Vagina (tissue), 2 donors: Measurements from ENCODE around the gene STK32A. TPM values are rescaled to one million over a fixed set of nuclear protein-coding genes. Genes with fewer than 3 reads are reported as not detected.

Source experiments
- DNase-seq, 2 donors: peaks; one replicate each; pipeline ENCODE4 v3.0.0-alpha.2; 2017; ENCODE audit errors: extremely low spot score in 2 of 2
- H3K27ac ChIP-seq: fragments of 200-600 bp; sonication (generic); one replicate; pipeline ENCODE4 v1.5.1; 2019
- H3K27me3 ChIP-seq: fragments of 200-600 bp; sonication (generic); one replicate; pipeline ENCODE4 v1.5.1; 2019
- H3K36me3 ChIP-seq, 2 donors: fragments of 200-600 bp; sonication (generic); one replicate each; pipeline ENCODE4 v1.5.1; 2017 to 2019
- H3K4me1 ChIP-seq: fragments of 200-600 bp; sonication (generic); one replicate; pipeline ENCODE4 v1.5.1; 2019
- H3K4me3 ChIP-seq, 2 donors: fragments of 200-600 bp; sonication (generic); 1 replicate in 1 of 2; 2 replicates in 1 of 2; pipeline ENCODE4 v1.5.1; 2016 to 2019
- H3K9me3 ChIP-seq: fragments of 200-600 bp; sonication (generic); one replicate; pipeline ENCODE4 v1.5.1; 2019
- POLR2A ChIP-seq, 2 donors: fragments of 450-650 bp; IDR thresholded peaks; one replicate each; pipeline ENCODE4 v1.6.1; 2017; ENCODE audit warnings: antibody characterized with exemption in 2 of 2, mild to moderate bottlenecking in 2 of 2, moderate library complexity in 2 of 2
- POLR2AphosphoS5 ChIP-seq, 2 donors: sonication (generic); formaldehyde crosslinking; IDR thresholded peaks; one replicate each; pipeline ENCODE4 v1.9.0; 2017; ENCODE audit warnings: antibody characterized with exemption in 2 of 2, mild to moderate bottlenecking in 2 of 2, low read depth in 1 of 2; ENCODE audit not compliant: insufficient read depth in 1 of 2
- intact Hi-C: fragments of 100-400 bp; cut with DNase I; formaldehyde crosslinking; loops from one replicate; pipeline ENCODE4 v1.15.1; 2023
- total RNA-seq: library from RNA; depleted of rRNA; stranded (reverse); fragments of >200 nt; gene quantifications from one replicate; pipeline ENCODE4 v1.2.3, GENCODE V29; 2016
- TF ChIP-seq, protein P1 (sequence below), 3 experiments: fragments of 450-650 bp in 2 of 3; fragments of 200-600 bp in 1 of 3; sonication (generic) in 1 of 3; IDR thresholded peaks; one replicate each; pipeline ENCODE4 v1.5.1; 2017 to 2019; ENCODE audit warnings: antibody characterized with exemption in 3 of 3, mild to moderate bottlenecking in 2 of 3, moderate library complexity in 2 of 3

The STK32A gene
- total RNA-seq, 1 donor from 2014 or later: 1.5 TPM

DNA sequence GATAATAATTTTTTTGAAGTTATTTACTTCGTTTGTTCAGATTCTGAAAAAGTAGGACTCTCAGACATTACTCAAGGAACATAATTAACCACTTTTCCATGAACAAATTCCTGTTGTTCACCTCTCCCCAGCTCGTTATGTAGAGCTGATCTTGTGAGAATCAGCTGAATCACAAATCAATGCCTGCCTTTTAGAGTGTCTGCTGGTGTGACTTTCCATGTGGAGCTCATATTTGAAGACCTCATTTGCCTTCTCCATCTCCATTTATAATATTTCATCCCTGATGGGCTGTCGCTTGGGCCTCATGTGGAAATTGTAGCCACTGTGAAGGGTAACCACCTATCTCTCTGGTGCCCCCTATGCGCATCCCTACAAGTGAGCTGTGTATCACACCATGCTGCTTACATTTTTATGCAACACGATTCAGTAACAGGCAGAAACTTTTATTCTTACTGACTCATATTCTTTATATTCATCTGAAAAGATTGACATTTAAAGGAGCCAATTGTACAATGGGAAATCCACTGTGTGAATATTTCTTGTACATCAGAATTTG is 111.3 kb downstream of the STK32A start:
- DNase-seq: no peak
- no peaks in the 10 kb centered on the region for H3K4me1 ChIP-seq
- intact Hi-C loops: no loop called here
- TF ChIP-seq, protein P1, sequence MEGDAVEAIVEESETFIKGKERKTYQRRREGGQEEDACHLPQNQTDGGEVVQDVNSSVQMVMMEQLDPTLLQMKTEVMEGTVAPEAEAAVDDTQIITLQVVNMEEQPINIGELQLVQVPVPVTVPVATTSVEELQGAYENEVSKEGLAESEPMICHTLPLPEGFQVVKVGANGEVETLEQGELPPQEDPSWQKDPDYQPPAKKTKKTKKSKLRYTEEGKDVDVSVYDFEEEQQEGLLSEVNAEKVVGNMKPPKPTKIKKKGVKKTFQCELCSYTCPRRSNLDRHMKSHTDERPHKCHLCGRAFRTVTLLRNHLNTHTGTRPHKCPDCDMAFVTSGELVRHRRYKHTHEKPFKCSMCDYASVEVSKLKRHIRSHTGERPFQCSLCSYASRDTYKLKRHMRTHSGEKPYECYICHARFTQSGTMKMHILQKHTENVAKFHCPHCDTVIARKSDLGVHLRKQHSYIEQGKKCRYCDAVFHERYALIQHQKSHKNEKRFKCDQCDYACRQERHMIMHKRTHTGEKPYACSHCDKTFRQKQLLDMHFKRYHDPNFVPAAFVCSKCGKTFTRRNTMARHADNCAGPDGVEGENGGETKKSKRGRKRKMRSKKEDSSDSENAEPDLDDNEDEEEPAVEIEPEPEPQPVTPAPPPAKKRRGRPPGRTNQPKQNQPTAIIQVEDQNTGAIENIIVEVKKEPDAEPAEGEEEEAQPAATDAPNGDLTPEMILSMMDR (IDR thresholded peaks at IDR 0.05): no peak
- no peak for TF ChIP-seq POLR2AphosphoS5 (IDR thresholded peaks at IDR 0.05; ENCODE audit: insufficient read depth in 1 of 2, low read depth in 1 of 2)
- H3K27me3 ChIP-seq: no peaks in the 10 kb centered on the region
- H3K9me3 ChIP-seq: no peaks in the 10 kb centered on the region
- H3K36me3 ChIP-seq: no peaks in the 10 kb centered on the region
- no peak overlapping the region for H3K27ac ChIP-seq
- no peak overlapping the region for H3K4me3 ChIP-seq

DNA sequence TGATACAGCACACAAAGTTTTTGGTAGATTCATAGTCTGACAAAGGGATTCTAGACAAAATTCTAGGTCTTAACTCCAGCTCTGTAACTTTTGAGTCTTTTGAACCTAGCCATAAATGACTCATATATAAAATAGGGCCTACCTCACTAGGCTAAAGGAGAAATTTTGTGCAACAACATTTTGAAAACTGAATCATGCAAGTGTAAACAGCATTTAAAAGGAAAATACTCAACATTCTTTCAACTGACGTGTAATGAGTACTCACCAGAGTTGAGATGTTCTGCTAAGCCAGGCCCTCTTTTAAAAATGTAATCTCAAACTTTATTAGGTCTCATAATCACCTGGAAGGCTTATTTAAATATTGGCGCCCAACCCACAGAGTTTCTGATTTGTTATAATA is 113.2 kb downstream of the STK32A start:
- H3K36me3 ChIP-seq: no peaks in the 10 kb centered on the region
- no peaks in the 10 kb centered on the region for H3K9me3 ChIP-seq
- intact Hi-C loops: no loop called here
- no peaks in the 10 kb centered on the region for H3K4me1 ChIP-seq
- no peak overlapping the region for H3K4me3 ChIP-seq
- no peaks in the 10 kb centered on the region for H3K27me3 ChIP-seq
- TF ChIP-seq POLR2A (IDR thresholded peaks at IDR 0.05) (no peak), POLR2AphosphoS5 (IDR thresholded peaks at IDR 0.05; ENCODE audit: insufficient read depth in 1 of 2, low read depth in 1 of 2) (no peak)
- TF ChIP-seq, protein P1 (IDR thresholded peaks at IDR 0.05): no peak
- no peak overlapping the region for H3K27ac ChIP-seq
- DNase-seq: no peak

DNA sequence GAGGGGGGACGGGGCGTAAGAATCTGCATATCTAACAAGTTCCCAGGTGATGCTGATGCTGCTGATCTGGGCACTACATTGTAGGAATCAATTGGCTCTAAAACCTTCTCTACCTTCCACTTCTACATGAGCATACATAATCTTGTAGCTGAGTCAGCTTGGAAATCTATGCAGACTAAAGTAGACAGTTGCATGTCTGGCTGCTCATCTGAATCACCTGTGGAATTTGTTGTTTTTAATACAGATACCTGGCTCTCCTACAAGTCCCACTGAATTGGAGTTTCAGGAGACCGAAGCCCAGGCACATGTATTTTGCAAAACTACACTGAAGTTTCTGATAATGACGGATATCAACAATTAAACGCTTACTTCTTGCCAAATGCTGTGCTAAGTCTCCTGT is 113.6 kb downstream of the STK32A start:
- intact Hi-C loops: no loop called here
- no peak overlapping the region for H3K4me3 ChIP-seq
- no peaks in the 10 kb centered on the region for H3K27me3 ChIP-seq
- DNase-seq: no peak
- no peaks in the 10 kb centered on the region for H3K9me3 ChIP-seq
- H3K27ac ChIP-seq: no peak overlapping the region
- H3K4me1 ChIP-seq: no peaks in the 10 kb centered on the region
- TF ChIP-seq, protein P1 (IDR thresholded peaks at IDR 0.05): no peak
- TF ChIP-seq POLR2A (IDR thresholded peaks at IDR 0.05) (no peak), POLR2AphosphoS5 (IDR thresholded peaks at IDR 0.05; ENCODE audit: insufficient read depth in 1 of 2, low read depth in 1 of 2) (no peak)
- H3K36me3 ChIP-seq: no peaks in the 10 kb centered on the region

DNA sequence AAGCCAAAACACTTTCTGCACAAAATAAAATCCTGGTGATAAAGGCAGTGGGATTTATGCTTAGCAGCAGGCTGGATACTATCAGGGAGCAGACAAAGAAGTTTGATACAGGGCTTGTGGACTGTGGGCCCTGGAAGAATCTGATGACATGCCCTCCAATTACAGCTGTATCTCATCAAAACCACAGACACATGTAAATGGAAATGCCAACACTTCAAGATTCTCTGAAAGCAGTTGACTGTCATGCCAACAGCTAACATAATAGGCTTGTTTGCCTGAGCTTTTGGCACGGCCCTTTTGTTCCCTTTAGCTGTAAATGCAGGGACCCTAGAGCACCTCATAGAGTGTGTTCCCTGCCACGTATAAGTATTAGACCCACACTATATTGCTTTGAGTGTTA is 114.4 kb downstream of the STK32A start:
- no peaks in the 10 kb centered on the region for H3K4me1 ChIP-seq
- no peaks in the 10 kb centered on the region for H3K9me3 ChIP-seq
- no peak overlapping the region for H3K4me3 ChIP-seq
- TF ChIP-seq, protein P1 (IDR thresholded peaks at IDR 0.05): no peak
- TF ChIP-seq POLR2AphosphoS5 (IDR thresholded peaks at IDR 0.05; ENCODE audit: insufficient read depth in 1 of 2, low read depth in 1 of 2) (no peak), POLR2A (IDR thresholded peaks at IDR 0.05) (no peak)
- H3K27me3 ChIP-seq: no peaks in the 10 kb centered on the region
- no peak for DNase-seq
- no peaks in the 10 kb centered on the region for H3K36me3 ChIP-seq
- intact Hi-C loops: no loop called here
- H3K27ac ChIP-seq: no peak overlapping the region

DNA sequence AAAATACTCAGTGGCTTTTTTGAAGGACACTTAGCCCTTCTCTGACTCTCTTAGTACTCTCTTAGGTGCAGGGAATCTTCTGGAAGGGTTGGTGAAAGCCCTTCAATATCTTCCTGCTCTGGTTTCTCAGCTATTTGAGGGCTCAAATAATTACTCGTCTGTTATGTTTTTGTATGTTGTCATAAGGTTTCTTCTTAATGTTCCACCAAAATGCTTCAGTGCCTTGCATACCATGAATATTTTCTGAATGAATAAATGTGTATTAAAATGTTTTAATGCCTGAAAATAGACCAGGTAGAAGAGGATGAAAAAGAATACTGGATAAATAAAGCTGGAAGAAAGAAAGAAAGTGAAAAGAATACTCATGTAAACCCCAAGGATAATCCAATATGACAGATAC is 124.3 kb downstream of the STK32A start:
- H3K4me1 ChIP-seq: no peaks in the 10 kb centered on the region
- no peak for DNase-seq
- TF ChIP-seq POLR2A (IDR thresholded peaks at IDR 0.05) (no peak), POLR2AphosphoS5 (IDR thresholded peaks at IDR 0.05; ENCODE audit: insufficient read depth in 1 of 2, low read depth in 1 of 2) (no peak)
- TF ChIP-seq, protein P1 (IDR thresholded peaks at IDR 0.05): no peak
- no peak overlapping the region for H3K27ac ChIP-seq
- no peaks in the 10 kb centered on the region for H3K36me3 ChIP-seq
- no peak overlapping the region for H3K4me3 ChIP-seq
- intact Hi-C loops: no loop called here
- H3K27me3 ChIP-seq: no peaks in the 10 kb centered on the region
- H3K9me3 ChIP-seq: no peaks in the 10 kb centered on the region
